Measurements from ENCODE around the gene IMP3.

Gene IMP3

GRCh38 chr15:75620058-75620820 is 19.8 kb downstream of the IMP3 start:
- no peak for DNase-seq

GRCh38 chr15:75616766-75617165 is 23.3 kb downstream of the IMP3 start:
- DNase-seq, result no peak

DNA sequence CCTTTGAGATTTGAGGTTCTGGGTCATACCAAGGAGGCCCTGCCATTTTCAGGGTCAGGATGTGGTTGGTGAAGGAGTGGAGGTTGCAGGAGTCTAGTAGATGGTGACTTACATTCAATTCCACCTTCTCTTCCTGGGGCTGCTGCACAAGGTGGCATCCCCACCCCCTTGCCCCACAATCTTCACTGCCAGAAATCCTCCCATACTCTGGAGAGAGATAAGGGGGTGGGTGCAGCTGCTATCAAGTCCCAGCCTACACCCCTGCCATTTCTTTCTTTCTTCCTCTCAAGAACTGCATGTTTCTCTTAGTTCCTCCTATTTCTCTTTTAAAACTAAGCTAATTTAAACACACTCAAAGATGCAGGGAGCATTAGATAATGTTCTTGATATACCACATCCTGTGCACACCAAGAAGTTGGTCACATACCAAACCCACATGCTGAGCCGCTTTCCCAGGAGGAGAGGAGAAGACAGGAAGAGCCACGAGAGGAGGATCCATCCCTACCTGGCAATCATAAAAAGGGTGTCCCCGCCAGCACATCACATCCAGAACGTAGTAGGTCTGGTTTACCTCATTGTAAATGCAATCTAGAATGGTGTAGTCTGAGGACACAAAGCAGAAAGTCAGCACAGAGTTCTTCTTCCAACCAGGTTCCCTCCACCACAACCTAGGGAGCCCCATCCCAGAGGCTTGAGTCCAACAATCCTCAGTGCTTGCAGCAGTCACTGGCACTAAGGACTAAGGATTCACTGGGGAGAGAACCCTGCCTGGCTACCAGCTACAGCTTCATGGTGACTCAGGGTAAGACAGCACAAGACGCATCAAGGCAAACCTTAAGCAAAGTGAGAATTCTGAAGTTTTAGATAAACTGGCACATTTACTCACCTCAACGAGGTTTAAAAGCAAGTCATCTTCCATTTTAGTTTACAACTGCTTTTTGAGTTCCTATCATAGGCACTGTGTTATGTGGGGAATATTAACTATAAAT is 33.0 kb downstream of the IMP3 start:
- DNase-seq, result no peak

DNA sequence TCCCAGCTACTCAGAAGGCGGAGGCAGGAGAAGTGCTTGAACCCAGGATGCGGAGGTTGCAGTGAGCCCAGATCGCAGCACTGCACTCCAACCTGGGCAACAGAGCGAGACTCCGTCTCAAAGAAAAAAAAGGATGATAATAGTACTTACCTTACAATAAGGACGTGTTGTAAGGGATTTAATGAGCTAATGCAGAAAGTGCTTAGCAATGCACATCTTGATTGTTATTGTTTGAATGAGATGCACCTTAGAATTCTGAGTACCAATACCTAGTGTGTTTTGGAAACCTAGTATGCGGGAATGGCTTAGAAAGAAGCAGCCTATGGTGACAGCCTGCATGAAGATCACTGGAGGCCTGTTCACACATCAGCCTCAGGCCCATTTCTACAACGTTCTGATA is 34.0 kb downstream of the IMP3 start:
- no peak for DNase-seq

- no peak for DNase-seq
These were observed 40.6 kb downstream of the IMP3 start for GRCh38 chr15:75599401-75599800.

- no peak for DNase-seq
These were observed 41.7 kb downstream of the IMP3 start for GRCh38 chr15:75598361-75598760.

DNA sequence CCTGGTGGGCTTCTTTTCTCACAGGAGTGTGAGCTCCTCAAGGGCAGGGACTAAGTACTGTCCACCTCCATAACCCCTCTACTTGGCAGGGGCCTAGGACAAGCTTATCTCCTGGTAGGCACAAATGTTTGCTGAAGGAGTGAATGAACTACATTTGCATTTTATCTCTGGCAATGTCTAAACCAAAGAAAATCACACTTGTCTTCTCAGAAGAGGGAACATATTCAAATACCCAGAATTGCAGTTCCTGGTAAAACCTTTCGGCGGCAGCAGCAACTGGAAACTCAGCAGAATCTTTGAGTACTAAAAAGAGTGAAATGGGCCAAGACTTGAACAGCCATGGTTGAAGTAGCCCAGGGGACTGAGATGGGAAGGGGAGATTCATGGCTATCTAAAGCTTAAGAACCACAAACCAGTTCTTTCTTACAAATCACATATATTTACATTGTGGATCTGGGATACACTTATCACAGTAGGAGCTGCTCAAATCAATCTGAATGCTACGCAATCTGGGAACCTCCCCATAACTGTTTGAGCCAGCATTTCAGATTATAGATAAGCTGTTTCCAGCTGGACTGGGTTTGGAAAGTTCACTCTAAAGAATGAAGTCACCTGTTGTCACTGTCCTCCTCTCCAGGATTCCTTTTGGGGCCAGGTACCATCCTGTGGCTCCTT is 42.2 kb downstream of the IMP3 start:
- DNase-seq, result no peak

DNA sequence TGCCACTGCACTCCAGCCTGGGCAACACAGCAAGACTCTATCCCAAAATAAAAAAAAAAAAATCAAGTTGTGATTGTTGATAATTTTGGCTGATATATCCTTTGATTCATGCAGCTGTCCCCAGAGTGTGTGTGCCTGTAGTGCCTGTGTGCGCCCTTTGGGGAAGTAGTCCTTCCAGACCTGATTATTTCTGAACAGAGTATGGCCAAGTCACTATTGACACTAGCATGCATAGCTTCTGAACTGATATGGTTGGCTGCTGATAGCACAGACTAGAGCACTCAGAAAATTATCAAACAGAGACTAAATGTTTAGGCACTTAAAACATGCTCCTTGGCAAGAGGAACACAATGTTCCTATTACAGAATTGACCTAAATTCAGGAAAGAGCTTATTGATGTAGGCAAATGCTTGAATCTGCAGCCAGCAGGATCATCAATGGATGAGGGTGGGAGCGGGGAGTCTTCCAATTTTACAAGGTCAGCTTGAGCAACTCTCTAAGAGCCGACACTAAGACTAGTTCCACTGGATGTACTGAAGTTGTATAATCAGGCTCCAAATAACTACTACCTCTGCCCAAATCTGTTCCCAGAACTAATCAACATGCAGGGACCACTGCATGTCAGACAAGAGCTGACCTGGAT is 43.2 kb downstream of the IMP3 start:
- no peak for DNase-seq

DNA sequence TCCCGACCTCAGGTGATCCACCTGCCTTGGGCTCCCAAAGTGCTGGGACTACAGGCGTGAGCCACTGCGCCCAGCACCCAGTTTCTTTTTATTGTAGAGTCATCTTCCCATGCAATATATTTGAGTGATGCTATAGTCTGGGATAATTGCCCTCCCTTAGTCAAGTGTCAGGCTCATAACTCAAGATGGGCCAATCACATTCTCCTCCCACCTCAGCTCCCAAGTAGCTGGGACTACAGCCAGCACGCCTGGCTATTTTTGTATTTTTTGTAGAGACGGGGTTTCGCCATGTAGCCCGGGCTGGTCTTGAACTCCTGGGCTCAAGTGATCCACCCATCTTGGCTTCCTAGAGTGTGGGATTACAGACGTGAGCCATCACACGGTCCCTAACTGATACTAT is 45.7 kb downstream of the IMP3 start:
- no peak for DNase-seq

GRCh38 chr15:75591655-75592364 is 48.2 kb downstream of the IMP3 start:
- DNase-seq, result no peak

DNA sequence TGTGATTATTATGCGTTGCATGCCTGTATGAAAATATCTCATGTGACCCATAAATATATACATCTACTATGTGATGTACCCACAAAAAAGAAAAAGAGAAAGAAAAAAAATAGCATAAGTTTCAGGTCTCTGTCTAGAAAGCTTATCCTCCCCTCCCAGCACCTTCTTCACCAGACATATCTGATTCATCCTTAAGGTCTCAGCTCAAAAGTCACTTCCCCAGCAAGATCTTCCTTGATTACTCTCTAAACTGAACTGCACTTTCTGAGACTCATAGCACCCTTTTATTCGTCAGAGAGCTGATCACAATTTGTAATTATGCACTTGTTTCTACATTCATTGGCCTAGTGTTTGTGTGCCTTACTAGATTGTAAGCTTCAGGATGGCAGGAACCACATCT is 49.8 kb downstream of the IMP3 start:
- no peak for DNase-seq

All from NCI-H1417 (cell line).